CD4-positive, alpha-beta T cell (primary cell): ENCODE measurements around the gene ACBD6. TPM values are rescaled to one million over a fixed set of nuclear protein-coding genes. Genes with fewer than 3 reads are reported as not detected.

ENCODE experiments used
- ATAC-seq: fragments of 200-7000 bp; cut with Tn5 transposase; one replicate; pipeline ENCODE4 v1.10.0; 2022; ENCODE audit warnings: mild to moderate bottlenecking; ENCODE audit not compliant: poor library complexity
- CTCF ChIA-PET: fragments of 350-600 bp; sonication (Branson Sonifier 250); formaldehyde crosslinking; loops from one replicate; lab custom pipeline; 2021; ENCODE audit warnings: antibody characterized with exemption, inconsistent platforms; lab: Charles Lee
- POLR2A ChIA-PET: fragments of 350-600 bp; sonication (Branson Sonifier 250); formaldehyde crosslinking; loops from one replicate; lab custom pipeline; 2021; ENCODE audit warnings: antibody characterized with exemption, inconsistent platforms; lab: Charles Lee
- DNase-seq, 14 experiments: peaks; one replicate each; pipeline ENCODE4 v3.0.0-alpha.2; 2013 to 2020; ENCODE audit warnings: mixed read lengths in 2 of 14
- H3K27ac ChIP-seq, 2 donors: one replicate each; pipeline versions ENCODE4 v1.5.1 to v1.7.0; 2013; ENCODE audit warnings: low read length in 2 of 2, low read depth in 1 of 2, mild to moderate bottlenecking in 1 of 2
- H3K27me3 ChIP-seq, 2 experiments: 1 replicate in 1 of 2; 2 replicates in 1 of 2; pipeline versions ENCODE4 v1.6.1 to v1.7.0; 2013; ENCODE audit warnings: low read length in 2 of 2, control low read depth in 1 of 2, mild to moderate bottlenecking in 1 of 2, moderate library complexity in 1 of 2; ENCODE audit not compliant: insufficient read depth in 2 of 2, control insufficient read depth in 1 of 2
- H3K36me3 ChIP-seq: one replicate; pipeline ENCODE4 v1.6.1; 2013; ENCODE audit warnings: low read length, control low read depth; ENCODE audit not compliant: insufficient read depth
- H3K4me1 ChIP-seq: one replicate; pipeline ENCODE4 v1.6.1; 2013; ENCODE audit warnings: low read length, control low read depth; ENCODE audit not compliant: insufficient read depth
- H3K4me3 ChIP-seq: one replicate; pipeline ENCODE4 v1.5.1; 2013; ENCODE audit warnings: mild to moderate bottlenecking, low read length, moderate library complexity
- H3K9me3 ChIP-seq, 2 experiments: 1 replicate in 1 of 2; 2 replicates in 1 of 2; pipeline versions ENCODE4 v1.6.1 to v1.7.0; 2013; ENCODE audit warnings: low read length in 2 of 2, mild to moderate bottlenecking in 2 of 2, control low read depth in 1 of 2, moderate library complexity in 1 of 2; ENCODE audit not compliant: control insufficient read depth in 1 of 2, insufficient read depth in 1 of 2
- H3K27ac Mint-ChIP-seq: one replicate; pipeline ENCODE4 v1.8.0; 2020; ENCODE audit warnings: mixed read lengths
- H3K27me3 Mint-ChIP-seq: one replicate; pipeline ENCODE4 v1.8.0; 2021; ENCODE audit warnings: mixed read lengths
- H3K36me3 Mint-ChIP-seq: one replicate; pipeline ENCODE4 v1.8.0; 2021; ENCODE audit warnings: low read depth, mixed read lengths
- H3K4me1 Mint-ChIP-seq: one replicate; pipeline ENCODE4 v1.8.0; 2021; ENCODE audit warnings: low read depth, mixed read lengths
- H3K4me3 Mint-ChIP-seq: one replicate; pipeline ENCODE4 v1.8.0; 2020; ENCODE audit warnings: mild to moderate bottlenecking, mixed read lengths
- H3K9me3 Mint-ChIP-seq: one replicate; pipeline ENCODE4 v1.8.0; 2020; ENCODE audit warnings: mixed read lengths
- CTCF ChIP-seq: fragments of 200-600 bp; IDR thresholded peaks from one replicate; pipeline ENCODE4 v1.8.0; 2022; ENCODE audit warnings: antibody characterized with exemption, mild to moderate bottlenecking
- intact Hi-C, 2 experiments: fragments of 100-400 bp; cut with DNase I in 1 of 2; cut with micrococcal nuclease in 1 of 2; formaldehyde crosslinking; loops; one replicate each; pipeline versions ENCODE4 v1.15.1 to v1.9.0; 2023 to 2025; cut with DNase I, micrococcal nuclease
- total RNA-seq, 174 experiments: library from RNA in 2 of 174; stranded (reverse) in 2 of 174; gene quantifications; one replicate each; pipeline ENCODE4 v1.2.3 and lab custom pipeline; 2021 to 2026

The ACBD6 gene
- total RNA-seq, 2 experiments from 2014 or later, result 28.2 to 28.8 TPM

- Histone ChIP-seq H3K9me3 (no peaks in the 10 kb centered on the region), H3K27me3 (no peaks in the 10 kb centered on the region), H3K4me1 (no peaks in the 10 kb centered on the region), H3K36me3 (no peaks in the 10 kb centered on the region), H3K4me3 (no peak overlapping the region), H3K27ac (no peak overlapping the region)
- ChIA-PET CTCF (no interaction called here), POLR2A (no interaction called here)
- no peak overlapping the region for H3K27ac Mint-ChIP-seq
- DNase-seq (no peak), ATAC-seq (no peak)
- H3K4me3 Mint-ChIP-seq, result no peak overlapping the region
- TF ChIP-seq CTCF, result no peak
- H3K9me3 Mint-ChIP-seq, result no peaks in the 10 kb centered on the region
- no peaks in the 10 kb centered on the region for H3K36me3 Mint-ChIP-seq
- H3K27me3 Mint-ChIP-seq, result no peaks in the 10 kb centered on the region
- intact Hi-C loops, result no loop called here
- H3K4me1 Mint-ChIP-seq, result no peaks in the 10 kb centered on the region
Measured at GRCh38 chr1:180524160-180524914, 22.0 kb upstream of the ACBD6 start.

GRCh38 chr1:180522213-180522515, 19.8 kb upstream of the ACBD6 start:
- ChIA-PET CTCF (no interaction called here), POLR2A (no interaction called here)
- Mint-ChIP-seq H3K36me3 (no peaks in the 10 kb centered on the region), H3K4me1 (no peaks in the 10 kb centered on the region), H3K9me3 (no peaks in the 10 kb centered on the region), H3K27ac (no peak overlapping the region), H3K4me3 (no peak overlapping the region), H3K27me3 (no peaks in the 10 kb centered on the region)
- no peak for DNase-seq
- intact Hi-C loops, result no loop called here
- no peak for ATAC-seq
- no peak overlapping the region for H3K4me3 ChIP-seq
- no peaks in the 10 kb centered on the region for H3K36me3 ChIP-seq
- H3K9me3 ChIP-seq, result no peaks in the 10 kb centered on the region
- no peak overlapping the region for H3K27ac ChIP-seq
- no peaks in the 10 kb centered on the region for H3K27me3 ChIP-seq
- TF ChIP-seq CTCF, result no peak
- no peaks in the 10 kb centered on the region for H3K4me1 ChIP-seq

GRCh38 chr1:180521474-180522212, 19.3 kb upstream of the ACBD6 start:
- no peak for DNase-seq
- Mint-ChIP-seq H3K4me1 (no peaks in the 10 kb centered on the region), H3K27me3 (no peaks in the 10 kb centered on the region), H3K4me3 (no peak overlapping the region), H3K27ac (no peak overlapping the region), H3K36me3 (no peaks in the 10 kb centered on the region), H3K9me3 (no peaks in the 10 kb centered on the region)
- no peak for ATAC-seq
- Histone ChIP-seq H3K4me1 (no peaks in the 10 kb centered on the region), H3K9me3 (no peaks in the 10 kb centered on the region), H3K27ac (no peak overlapping the region), H3K36me3 (no peaks in the 10 kb centered on the region), H3K4me3 (no peak overlapping the region), H3K27me3 (no peaks in the 10 kb centered on the region)
- intact Hi-C loops, result no loop called here
- TF ChIP-seq CTCF, result no peak
- POLR2A ChIA-PET, result no interaction called here
- CTCF ChIA-PET, result no interaction called here
